ENCODE measurements around the gene PEX14. TPM values are rescaled to one million over a fixed set of nuclear protein-coding genes. Genes with fewer than 3 reads are reported as not detected.

PEX14 gene
- total and polyA plus RNA-seq, 10 of the 15 experiments (the other 5 are each of a cell fraction or from before 2014, with no cell fraction given), result 1.4 to 23.2 (median 12.0) TPM

- Histone ChIP-seq H3K27ac (ENCODE audit: control insufficient read depth, insufficient read depth) (no peak overlapping the region), H3K9ac (ENCODE audit: control insufficient read depth, insufficient read depth, low read length) (no peak overlapping the region), H2AFZ (ENCODE audit: control insufficient read depth, low read depth, low read length) (no peak overlapping the region), H3K79me2 (ENCODE audit: control insufficient read depth, insufficient read depth, low read length) (no peaks in the 10 kb centered on the region), H3K4me1 (ENCODE audit: control insufficient read depth, insufficient read depth, low read length) (no peaks in the 10 kb centered on the region), H4K20me1 (ENCODE audit: control insufficient read depth, insufficient read depth) (no peaks in the 10 kb centered on the region), H3K27me3 (replicated peaks in 1 of 2; ENCODE audit: control insufficient read depth in 2 of 2, insufficient read depth in 2 of 2, low read length in 1 of 2) (no peaks in the 10 kb centered on the region), H3K4me3 (no peak overlapping the region), H3K36me3 (ENCODE audit: control insufficient read depth in 2 of 2, insufficient read depth in 2 of 2, low read length in 1 of 2) (no peaks in the 10 kb centered on the region), H3K9me3 (replicated peaks; ENCODE audit: control insufficient read depth, insufficient read depth, low read length) (no peaks in the 10 kb centered on the region), H3K4me2 (ENCODE audit: control insufficient read depth, insufficient read depth) (no peak overlapping the region)
- RAD21 ChIA-PET (ENCODE audit: unreplicated experiment), result no interaction called here
- no TSS peak for BruUV-seq (replicated peaks)
- DNase-seq (ENCODE audit: low read depth, low spot score), result no peak
- POLR2A ChIA-PET, result interaction anchor here (0.6 kb wide), 1 partner anchor 28 kb away, joined by 4 read pairs; no protein-coding TSS in a partner anchor
- TF ChIP-seq REST (IDR thresholded peaks at IDR 0.05; ENCODE audit: low read depth, low read length) (peak; percentile 45; the same call in 1 of the 2 replicates), ZNF217 (IDR thresholded peaks at IDR 0.05) (no peak)
- CTCF ChIA-PET, result no interaction called here
- intact Hi-C loops (cut with micrococcal nuclease; ENCODE audit: unreplicated experiment), result no loop called here
- SMC1A ChIA-PET (ENCODE audit: uncharacterized antibody, unreplicated experiment), result no interaction called here
- WGBS (ENCODE audit: insufficient coverage, insufficient replicate concordance, low lambda C conversion rate, missing lambda C conversion rate), result 82% methylated on average over 28 of the region's 32 CpGs
- no peak for FAIRE-seq
- ATAC-seq, result no peak
- in situ Hi-C loops (cut with MboI), result no loop called here
Observed at GRCh38 chr1:10648689-10649516, 174.2 kb downstream of the PEX14 start.
